SK-N-SH treated with all-trans-retinoic acid at 6 μM for 48 hours (cell line): ENCODE results near the gene ARHGAP10.

Experiments used
- ATAC-seq: fragments of 200-7000 bp; cut with Tn5 transposase; 3 replicates; pipeline ENCODE4 v1.9.1; 2020; ENCODE audit warnings: mild to moderate bottlenecking, moderate library complexity
- BACH2 ChIP-seq: fragments of 250-450 bp; sonication (Bioruptor Pico); IDR thresholded peaks from 2 replicates; pipeline ENCODE4 v1.9.0; 2021; ENCODE audit warnings: mild to moderate bottlenecking, borderline replicate concordance
- CSDC2 ChIP-seq: fragments of 250-450 bp; sonication (Bioruptor Pico); IDR thresholded peaks from 2 replicates; pipeline ENCODE4 v1.5.0; 2020; ENCODE audit warnings: mild to moderate bottlenecking, moderate library complexity
- CSRNP3 ChIP-seq: fragments of 250-450 bp; sonication (Bioruptor Pico); IDR thresholded peaks from 2 replicates; pipeline ENCODE4 v1.5.1; 2021; ENCODE audit warnings: mild to moderate bottlenecking, moderate library complexity
- GLIS3 ChIP-seq: fragments of 250-450 bp; sonication (Bioruptor Pico); IDR thresholded peaks from 2 replicates; pipeline ENCODE4 v1.5.0; 2020; ENCODE audit warnings: mild to moderate bottlenecking, moderate library complexity
- OSR1 ChIP-seq: fragments of 250-450 bp; sonication (Bioruptor Pico); IDR thresholded peaks from 2 replicates; pipeline ENCODE4 v1.8.0; 2022; ENCODE audit warnings: moderate library complexity, mild to moderate bottlenecking, inconsistent platforms
- POU6F1 ChIP-seq: fragments of 250-450 bp; sonication (Bioruptor Pico); IDR thresholded peaks from 2 replicates; pipeline ENCODE4 v1.8.0; 2021; ENCODE audit warnings: low read depth, mild to moderate bottlenecking, moderate library complexity, borderline replicate concordance
- PPARA ChIP-seq: fragments of 250-450 bp; sonication (Bioruptor Pico); IDR thresholded peaks from 2 replicates; pipeline ENCODE4 v1.5.0; 2020; ENCODE audit warnings: mild to moderate bottlenecking, borderline replicate concordance
- RARB ChIP-seq: fragments of 250-450 bp; sonication (Bioruptor Pico); IDR thresholded peaks from 2 replicates; pipeline ENCODE4 v1.8.0; 2021; ENCODE audit warnings: mild to moderate bottlenecking, moderate library complexity
- TCF4 ChIP-seq: fragments of 250-450 bp; sonication (Bioruptor Pico); IDR thresholded peaks from 2 replicates; pipeline ENCODE4 v1.8.0; 2021; ENCODE audit warnings: mild to moderate bottlenecking, moderate library complexity, borderline replicate concordance
- TOX ChIP-seq: fragments of 250-450 bp; sonication (Bioruptor Pico); IDR thresholded peaks from 2 replicates; pipeline ENCODE4 v1.8.0; 2021; ENCODE audit warnings: mild to moderate bottlenecking, moderate library complexity, borderline replicate concordance
- TSHZ2 ChIP-seq: fragments of 250-450 bp; sonication (Bioruptor Pico); IDR thresholded peaks from 2 replicates; pipeline ENCODE4 v1.5.0; 2020; ENCODE audit warnings: mild to moderate bottlenecking, moderate library complexity
- ZFP3 ChIP-seq: fragments of 250-450 bp; sonication (Bioruptor Pico); IDR thresholded peaks from 2 replicates; pipeline ENCODE4 v1.5.0; 2020; ENCODE audit warnings: mild to moderate bottlenecking, moderate library complexity
- ZFP30 ChIP-seq: fragments of 450-650 bp; formaldehyde crosslinking; IDR thresholded peaks from 2 replicates; pipeline ENCODE4 v1.5.0; 2022; ENCODE audit warnings: mild to moderate bottlenecking, moderate library complexity
- ZNF565 ChIP-seq: fragments of 450-650 bp; formaldehyde crosslinking; conservative IDR thresholded peaks from 2 replicates; pipeline ENCODE4 v1.5.0; 2020; ENCODE audit warnings: low read depth, mild to moderate bottlenecking, moderate library complexity
- ZNF70 ChIP-seq: fragments of 450-650 bp; formaldehyde crosslinking; IDR thresholded peaks from 2 replicates; pipeline ENCODE4 v1.5.0; 2020; ENCODE audit warnings: mild to moderate bottlenecking, moderate library complexity
- ZNF8 ChIP-seq: fragments of 450-650 bp; formaldehyde crosslinking; IDR thresholded peaks from 2 replicates; pipeline ENCODE4 v1.5.0; 2020; ENCODE audit warnings: mild to moderate bottlenecking, moderate library complexity
- TF ChIP-seq, protein P1 (sequence below): fragments of 250-450 bp; sonication (Bioruptor Pico); IDR thresholded peaks from 2 replicates; pipeline ENCODE4 v1.8.0; 2020; ENCODE audit warnings: mild to moderate bottlenecking, moderate library complexity, borderline replicate concordance
- TF ChIP-seq, protein P2 (sequence below): fragments of 250-450 bp; sonication (Bioruptor Pico); IDR thresholded peaks from 2 replicates; pipeline ENCODE4 v1.5.1; 2020; ENCODE audit warnings: low read depth, mild to moderate bottlenecking, moderate library complexity

ARHGAP10 gene

GRCh38 chr4:148097801-148098200 lies 365.9 kb downstream of the ARHGAP10 start (continued):
- no peak for TF ChIP-seq TSHZ2 (CRISPR knock-in tag)
- TF ChIP-seq PPARA (CRISPR knock-in tag), result no peak
- no peak for TF ChIP-seq CSDC2 (CRISPR knock-in tag)

GRCh38 chr4:148101235-148101634 lies 369.3 kb downstream of the ARHGAP10 start:
- TF ChIP-seq ZNF70 (CRISPR knock-in tag), result no peak
- no peak for TF ChIP-seq CSRNP3 (CRISPR knock-in tag)
- no peak for TF ChIP-seq BACH2
- TF ChIP-seq ZNF8 (CRISPR knock-in tag), result no peak
- TF ChIP-seq ZFP30 (CRISPR knock-in tag), result no peak
- no peak for TF ChIP-seq GLIS3 (CRISPR knock-in tag)
- TF ChIP-seq OSR1, result no peak
- no peak for TF ChIP-seq TCF4 (CRISPR knock-in tag)
- TF ChIP-seq, protein P1, sequence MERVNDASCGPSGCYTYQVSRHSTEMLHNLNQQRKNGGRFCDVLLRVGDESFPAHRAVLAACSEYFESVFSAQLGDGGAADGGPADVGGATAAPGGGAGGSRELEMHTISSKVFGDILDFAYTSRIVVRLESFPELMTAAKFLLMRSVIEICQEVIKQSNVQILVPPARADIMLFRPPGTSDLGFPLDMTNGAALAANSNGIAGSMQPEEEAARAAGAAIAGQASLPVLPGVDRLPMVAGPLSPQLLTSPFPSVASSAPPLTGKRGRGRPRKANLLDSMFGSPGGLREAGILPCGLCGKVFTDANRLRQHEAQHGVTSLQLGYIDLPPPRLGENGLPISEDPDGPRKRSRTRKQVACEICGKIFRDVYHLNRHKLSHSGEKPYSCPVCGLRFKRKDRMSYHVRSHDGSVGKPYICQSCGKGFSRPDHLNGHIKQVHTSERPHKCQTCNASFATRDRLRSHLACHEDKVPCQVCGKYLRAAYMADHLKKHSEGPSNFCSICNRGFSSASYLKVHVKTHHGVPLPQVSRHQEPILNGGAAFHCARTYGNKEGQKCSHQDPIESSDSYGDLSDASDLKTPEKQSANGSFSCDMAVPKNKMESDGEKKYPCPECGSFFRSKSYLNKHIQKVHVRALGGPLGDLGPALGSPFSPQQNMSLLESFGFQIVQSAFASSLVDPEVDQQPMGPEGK (CRISPR knock-in tag), result no peak
- TF ChIP-seq TSHZ2 (CRISPR knock-in tag), result no peak
- no peak for TF ChIP-seq RARB (CRISPR knock-in tag)
- TF ChIP-seq ZNF565 (CRISPR knock-in tag), result no peak
- no peak for TF ChIP-seq PPARA (CRISPR knock-in tag)
- no peak for TF ChIP-seq POU6F1 (CRISPR knock-in tag)
- no peak for TF ChIP-seq ZFP3 (CRISPR knock-in tag)
- no peak for TF ChIP-seq TOX
- TF ChIP-seq, protein P2, sequence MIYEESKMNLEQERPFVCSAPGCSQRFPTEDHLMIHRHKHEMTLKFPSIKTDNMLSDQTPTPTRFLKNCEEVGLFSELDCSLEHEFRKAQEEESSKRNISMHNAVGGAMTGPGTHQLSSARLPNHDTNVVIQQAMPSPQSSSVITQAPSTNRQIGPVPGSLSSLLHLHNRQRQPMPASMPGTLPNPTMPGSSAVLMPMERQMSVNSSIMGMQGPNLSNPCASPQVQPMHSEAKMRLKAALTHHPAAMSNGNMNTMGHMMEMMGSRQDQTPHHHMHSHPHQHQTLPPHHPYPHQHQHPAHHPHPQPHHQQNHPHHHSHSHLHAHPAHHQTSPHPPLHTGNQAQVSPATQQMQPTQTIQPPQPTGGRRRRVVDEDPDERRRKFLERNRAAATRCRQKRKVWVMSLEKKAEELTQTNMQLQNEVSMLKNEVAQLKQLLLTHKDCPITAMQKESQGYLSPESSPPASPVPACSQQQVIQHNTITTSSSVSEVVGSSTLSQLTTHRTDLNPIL (CRISPR knock-in tag), result no peak
- ATAC-seq, result no peak

DNA sequence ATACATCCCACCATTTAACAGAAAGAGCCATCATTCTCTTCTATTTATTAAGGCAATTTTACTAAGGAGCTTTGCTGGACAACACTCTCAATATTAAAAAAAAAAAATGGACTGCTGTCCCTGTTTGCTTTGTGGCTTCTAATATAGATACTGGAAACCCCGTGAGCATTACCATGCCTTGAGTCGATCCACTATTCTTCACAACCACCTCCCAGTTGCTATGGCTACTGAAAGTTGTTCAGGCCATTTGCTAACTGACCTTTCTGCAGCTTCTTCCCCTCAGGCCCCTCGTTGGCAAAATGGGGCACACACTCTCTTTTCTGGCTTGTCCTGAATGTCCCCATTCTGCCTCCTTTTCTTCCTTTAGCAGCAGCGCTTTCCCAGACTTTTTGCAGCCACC lies 369.9 kb downstream of the ARHGAP10 start:
- ATAC-seq, result no peak
- no peak for TF ChIP-seq CSDC2 (CRISPR knock-in tag)
- TF ChIP-seq ZFP3 (CRISPR knock-in tag), result no peak
- TF ChIP-seq ZNF8 (CRISPR knock-in tag), result no peak
- TF ChIP-seq ZNF70 (CRISPR knock-in tag), result no peak
